ENCODE data around the gene TNFRSF14.

Gene TNFRSF14

GRCh38 chr1:2589431-2590232, 33.5 kb downstream of the TNFRSF14 start:
- DNase-seq: no peak

GRCh38 chr1:2590233-2591141, 34.3 kb downstream of the TNFRSF14 start:
- DNase-seq: no peak

GRCh38 chr1:2591233-2591580, 35.0 kb downstream of the TNFRSF14 start:
- DNase-seq: no peak

DNA sequence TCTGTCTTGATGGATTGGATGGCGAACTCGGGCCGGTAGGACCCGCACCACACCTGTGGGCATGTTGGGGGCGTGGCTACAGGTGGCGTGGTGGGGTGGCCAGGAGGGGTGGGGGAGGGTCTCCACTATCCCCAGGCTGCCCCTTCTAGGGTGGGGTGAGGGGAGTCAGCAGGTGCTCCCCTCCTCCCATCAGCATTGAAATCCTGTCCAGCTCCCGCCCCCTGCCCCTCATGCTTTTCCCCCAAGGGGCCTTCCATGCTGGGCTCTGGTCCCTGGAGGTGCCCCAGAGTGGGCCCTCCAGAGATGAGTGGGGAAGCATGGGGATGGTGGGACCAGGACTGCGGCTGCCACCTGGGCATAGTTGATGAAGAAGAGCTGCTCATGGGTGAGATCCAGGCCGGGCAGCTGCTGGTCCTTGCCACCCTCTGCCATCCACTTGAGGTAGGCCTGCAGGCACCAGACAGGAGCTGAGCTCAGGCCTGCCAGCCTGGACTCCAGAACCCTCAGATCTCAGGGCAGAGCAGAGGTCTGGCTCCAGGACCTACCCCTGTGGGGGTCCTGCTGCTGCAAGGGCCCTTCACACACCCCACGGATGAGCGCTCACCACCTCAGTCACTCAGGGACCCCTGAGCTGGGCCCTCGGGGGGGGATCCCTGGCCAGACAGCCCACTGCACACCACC, 35.5 kb downstream of the TNFRSF14 start:
- no peak for DNase-seq

DNA sequence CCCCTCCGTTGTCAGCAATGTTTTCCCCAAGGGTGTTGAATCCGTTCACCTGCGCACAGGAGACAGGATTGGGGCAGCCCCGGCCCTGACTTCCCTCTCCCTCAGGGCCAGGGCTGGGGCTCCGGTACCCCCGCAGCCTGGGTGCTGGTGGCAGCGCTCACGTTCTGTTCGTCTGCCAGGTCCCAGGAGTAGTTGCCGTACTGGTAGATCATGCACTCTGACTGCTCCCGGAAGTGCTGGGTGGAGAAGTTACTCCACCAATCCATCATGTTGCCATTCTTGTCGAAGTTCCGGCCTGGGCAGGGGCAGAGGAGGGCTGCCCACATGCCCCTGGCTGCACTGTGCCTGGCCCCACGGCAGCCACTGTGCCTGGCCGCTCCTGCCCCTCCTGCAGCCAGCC, 36.5 kb downstream of the TNFRSF14 start:
- no peak for DNase-seq

DNA sequence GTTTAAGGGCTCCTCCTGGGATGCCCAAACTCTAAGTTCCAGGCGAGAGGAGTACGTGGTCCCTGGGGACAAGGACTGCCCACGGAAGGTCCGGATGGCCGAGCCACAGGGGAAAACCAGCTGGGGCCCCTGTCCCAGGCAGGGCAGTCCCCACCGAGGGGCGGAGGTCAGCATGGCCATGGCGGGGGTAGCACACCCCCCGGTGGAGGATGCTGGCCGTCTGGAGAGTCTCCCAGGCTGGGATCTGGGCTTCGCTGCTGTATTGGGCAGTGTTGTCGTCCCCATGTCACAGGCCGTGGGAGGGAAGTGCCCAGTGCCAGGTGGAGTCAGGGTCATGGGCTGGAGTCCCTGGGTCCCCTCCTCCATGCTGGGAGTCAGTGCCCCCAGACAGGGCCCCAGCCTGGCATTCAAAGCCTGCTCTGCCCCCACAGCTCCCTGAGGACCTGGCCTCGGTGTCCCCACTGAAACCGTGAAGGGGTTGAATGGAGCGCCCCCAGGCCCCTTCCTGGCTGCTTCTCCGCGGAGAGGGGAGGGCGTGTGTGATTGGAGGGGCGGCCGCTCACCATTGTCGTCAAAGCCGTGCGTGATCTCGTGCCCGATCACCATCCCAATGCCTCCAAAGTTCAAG, 37.2 kb downstream of the TNFRSF14 start:
- no peak for DNase-seq

DNA sequence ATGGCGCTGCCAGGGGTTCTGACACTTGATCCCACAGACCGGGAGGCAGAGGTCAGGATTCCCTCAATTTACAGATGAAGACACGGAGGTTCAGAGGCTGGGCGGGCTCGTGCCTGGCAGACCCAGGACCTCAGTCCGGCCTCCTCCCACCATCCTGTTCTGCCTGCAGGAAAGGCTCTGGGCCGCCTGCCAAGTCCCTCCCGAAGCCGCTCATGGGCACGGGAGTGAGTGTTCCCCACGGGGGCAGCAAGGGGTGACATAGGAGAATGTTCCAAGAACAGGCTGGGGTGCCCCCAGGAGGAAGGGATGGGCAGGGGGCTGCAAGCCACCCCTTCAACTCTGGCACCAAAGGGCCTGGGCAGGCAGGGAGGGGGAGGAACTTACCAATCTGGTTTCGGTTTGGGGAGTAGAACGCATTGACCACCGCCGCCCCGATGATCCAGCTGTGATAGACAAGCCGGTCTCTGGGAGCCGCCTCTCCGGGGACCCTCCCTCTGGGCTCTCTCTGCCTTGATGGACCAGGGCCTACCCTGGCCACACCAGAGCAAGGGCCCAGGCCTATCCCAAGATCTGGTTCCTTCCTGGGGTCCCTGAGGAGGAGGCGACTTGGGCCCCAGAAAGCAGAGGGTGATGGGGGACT, 38.0 kb downstream of the TNFRSF14 start:
- DNase-seq: no peak

- no peak for DNase-seq
These were observed 38.5 kb downstream of the TNFRSF14 start for GRCh38 chr1:2594641-2595131.

DNA sequence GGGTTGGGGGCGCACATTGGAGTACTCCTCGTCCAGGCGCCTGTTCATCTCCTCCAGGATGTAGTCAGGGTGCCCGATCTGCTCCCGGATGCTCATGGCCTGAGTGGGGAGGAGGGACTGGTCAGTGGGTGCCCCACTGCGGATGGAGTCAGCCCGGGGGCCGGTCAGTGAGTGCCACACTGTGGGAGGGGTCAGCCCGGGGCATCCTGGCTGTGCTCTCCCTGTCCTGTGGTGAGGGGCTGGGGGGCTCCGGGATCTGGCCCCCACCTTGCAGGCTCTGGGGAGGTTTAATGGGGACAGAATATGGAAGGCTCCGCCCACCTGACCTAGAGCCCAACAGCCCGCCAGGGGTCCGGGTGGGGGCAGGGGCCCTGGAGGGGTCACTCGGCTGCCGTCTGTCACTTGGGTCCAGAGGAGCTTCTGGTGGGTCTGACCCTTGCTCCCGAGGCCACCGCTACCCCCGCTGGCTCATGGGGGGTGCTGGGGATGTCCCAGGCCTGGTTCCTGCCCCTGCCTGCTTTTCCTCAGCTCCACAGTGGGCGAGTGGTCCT, 39.2 kb downstream of the TNFRSF14 start:
- no peak for DNase-seq

- DNase-seq: no peak
These were observed 39.8 kb downstream of the TNFRSF14 start for GRCh38 chr1:2595812-2596529.

DNA sequence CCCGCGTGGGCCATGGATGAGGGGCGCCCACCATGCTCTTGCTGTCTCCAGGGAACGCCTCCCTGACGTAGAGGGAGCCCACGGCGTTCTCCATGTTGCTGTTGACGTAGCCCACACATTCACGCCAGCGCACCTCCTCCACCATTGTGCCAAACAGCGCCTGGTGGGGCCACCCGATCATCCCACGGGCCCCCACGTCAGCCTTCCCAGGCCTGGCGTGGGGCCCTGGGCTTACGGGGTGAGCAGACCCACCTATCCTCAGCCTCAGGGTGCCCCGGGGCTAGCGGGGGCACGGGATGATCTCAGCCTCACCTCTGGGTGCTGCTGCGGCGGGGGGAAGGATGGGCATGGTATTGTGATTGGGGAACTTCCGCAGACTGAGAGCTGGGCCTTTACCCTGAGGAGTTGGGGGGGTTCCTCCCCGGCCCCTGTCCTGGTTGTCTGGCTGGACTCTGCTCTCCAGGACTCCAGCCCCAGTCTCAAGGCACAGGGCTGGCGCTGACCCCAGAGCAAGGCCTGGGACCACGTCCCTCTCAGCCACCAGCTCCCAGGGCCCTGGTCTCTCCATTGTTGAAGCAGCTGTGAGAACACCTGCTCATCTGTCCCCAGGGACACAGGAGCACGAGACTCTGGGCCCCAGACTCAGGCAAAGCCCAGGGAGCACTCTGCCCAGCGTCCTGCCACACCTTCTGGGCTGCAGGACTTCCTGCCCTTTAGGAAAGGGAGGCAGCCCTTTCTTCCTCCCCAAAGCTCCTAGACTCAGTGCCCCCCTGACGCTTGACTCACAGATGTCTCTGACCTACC, 40.6 kb downstream of the TNFRSF14 start:
- no peak for DNase-seq

DNA sequence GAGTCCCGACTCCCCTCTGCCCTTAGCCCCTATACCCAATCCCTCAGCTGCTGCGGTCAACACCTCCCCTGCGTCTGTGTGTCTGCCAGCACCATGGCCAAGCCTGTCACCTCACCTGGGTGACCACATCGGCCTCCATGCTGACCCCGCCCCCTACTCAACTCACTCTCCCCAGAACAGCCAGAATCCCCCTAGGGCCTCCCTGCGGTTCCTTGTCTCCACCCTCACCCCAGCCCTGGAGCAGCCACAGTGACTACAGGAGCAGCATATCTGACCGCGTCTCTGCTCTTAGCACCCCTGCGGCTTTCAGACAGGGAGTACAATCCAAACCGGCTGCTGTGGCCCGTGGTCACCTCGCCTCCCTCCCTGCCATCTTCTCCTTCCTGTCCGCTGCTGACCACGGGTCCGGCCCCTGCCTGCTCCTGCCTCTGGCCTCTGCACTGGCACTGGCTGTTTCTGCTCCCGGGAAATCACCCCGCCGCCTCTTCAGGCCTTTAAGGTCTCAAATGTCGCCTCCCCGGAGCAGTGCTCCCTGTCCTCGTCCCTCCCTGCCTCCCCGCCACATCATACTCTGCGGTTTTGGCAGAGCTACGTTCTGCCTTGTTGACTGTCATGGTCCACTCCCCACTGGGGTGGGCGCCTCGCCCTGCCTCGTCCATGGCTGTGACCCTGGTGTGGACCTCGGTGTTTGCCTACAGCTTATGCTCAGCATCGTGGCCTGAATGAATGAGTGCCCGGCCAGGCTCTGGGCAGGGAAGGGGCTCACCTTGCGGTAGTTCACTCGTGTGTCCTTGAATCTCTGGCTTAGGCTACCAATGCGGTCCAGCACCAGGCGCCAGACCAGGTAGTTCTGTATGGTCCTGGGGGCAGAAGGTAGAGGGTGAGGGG, 41.5 kb downstream of the TNFRSF14 start:
- DNase-seq: no peak

GRCh38 chr1:2598329-2598931, 42.3 kb downstream of the TNFRSF14 start:
- no peak for DNase-seq

DNA sequence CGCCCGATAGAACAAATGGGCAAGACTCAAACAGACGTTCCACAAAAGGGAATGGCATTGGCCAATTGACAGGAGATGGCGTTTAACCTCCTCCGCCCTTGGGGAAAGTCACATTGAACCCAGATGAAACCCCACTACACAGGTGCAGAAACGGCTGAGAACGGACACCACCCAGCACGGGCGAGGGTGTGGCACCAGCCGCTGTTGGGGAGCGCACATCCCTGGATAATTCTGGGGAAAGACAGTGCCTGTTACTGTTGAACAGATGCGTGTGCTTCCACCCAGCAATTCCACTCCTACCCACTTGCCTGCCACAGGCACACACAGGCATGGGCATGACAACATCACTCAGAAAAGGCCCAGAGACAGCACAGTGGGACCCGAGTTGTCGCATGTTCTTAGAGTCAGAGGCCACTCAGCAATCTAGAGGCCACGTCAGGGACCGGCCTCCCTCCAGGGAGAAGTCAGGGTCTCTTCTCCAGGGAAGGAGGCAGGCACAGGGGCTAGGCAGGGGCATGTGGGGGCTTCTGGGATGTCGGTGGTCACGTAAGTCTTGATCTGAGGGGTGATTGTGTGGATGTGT, 45.6 kb downstream of the TNFRSF14 start:
- DNase-seq: no peak

- DNase-seq: no peak
These were observed 46.2 kb downstream of the TNFRSF14 start for GRCh38 chr1:2602311-2602835.

GRCh38 chr1:2602866-2603520, 46.8 kb downstream of the TNFRSF14 start:
- DNase-seq: no peak

GRCh38 chr1:2603521-2604155, 47.5 kb downstream of the TNFRSF14 start:
- no peak for DNase-seq
